IPS DF 4.7 (cell line): Measurements from ENCODE around the gene DNAJA4.
A peak's percentile ranks its signal among the peaks of the same experiment; 100 is the strongest.

Source experiments
- DNase-seq: peaks from one replicate; pipeline ENCODE4 v3.0.0-alpha.2; 2013; ENCODE audit warnings: low spot score; ENCODE audit errors: extremely low read depth

The DNAJA4 gene

DNA sequence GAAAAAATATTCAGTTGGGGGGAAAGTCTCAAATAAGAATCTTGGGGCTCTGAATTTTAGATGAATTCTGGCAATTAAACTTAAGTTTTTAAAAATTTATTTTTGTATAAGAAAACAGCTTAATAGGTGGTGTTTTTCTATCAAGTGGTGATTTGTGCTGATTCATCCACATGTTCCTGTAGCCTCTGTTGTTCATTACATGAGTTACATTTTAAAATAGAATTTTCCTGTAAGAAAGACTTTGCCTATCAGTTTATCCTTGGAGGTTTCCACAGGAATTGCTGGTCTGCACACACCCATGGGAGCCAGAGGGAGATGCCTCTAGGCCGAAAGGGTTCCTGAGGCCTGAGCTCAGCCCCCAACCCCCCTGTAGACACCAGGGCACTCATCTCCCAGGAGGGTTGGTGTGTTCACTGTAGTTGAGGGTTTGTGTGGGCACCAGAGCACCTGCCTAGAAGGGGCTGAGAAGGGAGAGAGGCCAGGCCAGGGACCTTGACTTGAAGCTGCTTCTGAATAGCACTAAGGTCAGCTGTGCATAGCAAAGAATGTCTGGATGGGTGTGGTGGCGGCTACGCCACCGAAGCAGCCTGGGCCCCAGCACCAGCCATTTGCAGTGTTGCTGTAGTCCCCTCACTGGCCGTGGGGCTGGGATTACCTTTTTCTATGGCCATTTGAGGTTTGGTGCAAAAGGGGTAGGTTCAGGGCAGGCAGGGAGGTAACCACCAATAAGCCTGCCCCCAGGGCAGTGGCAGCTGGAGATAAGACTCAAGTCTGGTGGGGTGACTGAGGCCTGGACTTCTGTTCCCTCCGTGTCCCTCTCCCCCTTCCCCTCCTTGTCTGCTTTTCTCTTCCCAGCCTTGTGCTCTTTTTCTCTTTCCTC, 11.9 kb downstream of the DNAJA4 start:
- DNase-seq, result no peak

DNA sequence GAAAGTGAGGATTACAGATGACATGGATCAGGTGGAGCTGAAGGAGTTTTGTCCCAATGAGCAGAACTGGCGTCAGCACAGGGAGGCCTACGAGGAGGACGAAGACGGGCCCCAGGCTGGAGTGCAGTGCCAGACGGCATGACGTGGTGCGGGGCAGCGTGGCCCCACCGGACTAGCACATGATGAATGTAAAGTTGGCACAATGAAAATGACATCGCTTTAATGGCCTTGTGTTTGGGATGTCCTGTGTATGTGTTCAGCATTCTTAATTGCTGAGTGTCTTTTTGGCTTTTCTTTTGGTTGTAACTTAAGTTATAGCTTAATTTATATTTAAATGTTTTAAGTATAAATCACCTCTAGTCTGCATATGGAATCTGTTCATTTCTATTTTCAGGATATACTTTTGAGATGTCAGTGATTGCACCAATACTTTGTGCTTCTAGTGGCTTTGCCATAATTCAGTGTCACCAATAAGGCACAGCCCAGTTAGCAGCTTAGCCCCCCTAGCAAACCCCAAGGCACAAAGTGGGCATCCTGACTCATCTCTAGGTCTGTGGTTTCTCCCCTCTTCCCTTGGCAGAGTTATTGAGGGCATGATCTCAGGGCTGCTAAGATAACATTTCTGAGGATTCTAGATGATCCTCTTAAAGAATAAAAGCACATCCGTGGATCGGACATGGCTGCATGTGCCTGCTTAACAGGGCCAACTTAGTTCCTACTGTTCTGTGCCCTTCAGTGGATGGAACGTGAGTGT, 16.1 kb downstream of the DNAJA4 start:
- DNase-seq, result no peak

DNA sequence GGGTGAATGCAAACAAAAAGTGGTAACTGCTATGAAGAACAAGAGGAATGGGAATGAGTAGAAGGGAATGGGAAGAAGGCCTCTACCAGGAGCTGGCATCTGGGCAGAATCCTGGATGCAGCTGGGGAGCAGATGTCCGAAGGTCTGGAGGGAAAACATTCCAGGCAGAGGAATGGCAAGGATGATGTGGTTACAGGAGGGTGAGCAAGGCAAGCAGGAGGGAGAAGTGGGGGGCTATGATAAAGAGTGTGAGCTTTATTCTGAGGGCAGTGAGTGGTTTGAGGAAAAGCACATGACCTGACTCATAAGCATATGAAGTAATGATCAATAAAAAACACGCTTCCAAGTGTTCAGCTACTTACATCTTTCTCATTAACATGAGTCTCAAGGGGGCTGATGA, 18.0 kb downstream of the DNAJA4 start:
- no peak for DNase-seq

DNA sequence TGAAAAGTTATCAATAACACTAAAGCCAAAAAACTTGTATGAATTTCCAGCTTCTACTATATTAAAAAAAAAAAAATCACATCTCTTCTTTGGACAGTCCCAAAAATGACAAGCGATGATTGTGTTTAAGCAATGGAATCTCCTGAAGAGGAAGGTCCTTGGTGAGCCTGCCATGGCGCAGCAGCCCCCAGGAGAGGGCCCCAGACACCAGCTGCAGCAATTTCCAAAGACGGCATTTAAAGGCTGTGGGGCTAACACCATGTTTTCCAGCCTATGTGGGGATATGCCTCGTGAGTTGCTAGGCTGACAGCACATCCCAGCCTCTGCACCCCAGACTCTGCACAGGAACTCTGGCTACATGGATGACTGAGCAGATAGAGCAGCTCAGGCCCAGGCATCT, 20.4 kb downstream of the DNAJA4 start:
- no peak for DNase-seq

- no peak for DNase-seq
Measured at GRCh38 chr15:78290222-78290621, 25.9 kb downstream of the DNAJA4 start.

- DNase-seq, result no peak
Measured at GRCh38 chr15:78291052-78291451, 26.7 kb downstream of the DNAJA4 start.

DNA sequence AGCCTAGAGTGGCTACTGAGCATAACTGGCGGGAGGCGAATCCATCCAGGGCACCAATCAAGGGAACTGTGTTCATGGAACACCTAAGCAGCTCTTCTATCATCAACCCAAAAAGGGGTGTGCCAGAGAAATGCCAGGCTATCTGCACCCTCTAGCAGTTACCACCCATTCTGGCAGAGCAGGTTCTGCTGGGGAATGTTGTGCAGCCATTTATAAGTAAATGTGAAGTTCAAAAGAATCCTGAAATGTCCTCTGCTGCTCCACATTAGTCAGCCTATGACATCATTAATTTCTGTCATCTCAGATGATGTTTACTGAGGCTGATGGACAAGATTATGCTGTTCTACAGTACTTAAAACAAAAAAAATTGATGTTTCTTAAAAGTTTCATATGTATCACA, 27.3 kb downstream of the DNAJA4 start:
- no peak for DNase-seq

DNA sequence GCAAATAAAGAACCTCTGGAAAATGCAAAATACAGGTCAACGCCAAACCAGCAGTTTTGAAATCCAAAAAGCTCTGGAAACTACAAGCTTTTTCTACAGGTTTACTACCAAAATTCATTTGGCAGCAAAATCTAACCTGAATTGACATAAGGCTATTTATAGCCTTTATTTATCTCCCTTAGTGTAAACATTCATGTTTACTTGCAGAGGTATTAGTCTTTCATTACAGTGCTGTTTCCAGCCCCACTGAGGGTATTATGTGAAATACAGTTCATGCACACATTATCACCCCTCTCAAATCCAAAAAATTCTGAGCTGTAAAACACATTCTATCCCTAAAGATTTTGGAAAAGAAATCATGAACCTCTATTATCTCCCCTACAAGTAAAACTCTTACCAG, 27.9 kb downstream of the DNAJA4 start:
- DNase-seq, result no peak

- DNase-seq, result peak; percentile 60
Measured at GRCh38 chr15:78299101-78299930, 35.0 kb downstream of the DNAJA4 start, which contains the start of gene SKIC8. Gene SKIC8, minus strand, starts transcription at chr15:78299609. Its CDS starts 3,923 bp downstream, at chr15:78295686.

- DNase-seq, result no peak
Measured at GRCh38 chr15:78301326-78301725, 37.0 kb downstream of the DNAJA4 start.

- no peak for DNase-seq
Measured at GRCh38 chr15:78301828-78302227, 37.5 kb downstream of the DNAJA4 start.

GRCh38 chr15:78302579-78303312, 38.4 kb downstream of the DNAJA4 start:
- no peak for DNase-seq

DNA sequence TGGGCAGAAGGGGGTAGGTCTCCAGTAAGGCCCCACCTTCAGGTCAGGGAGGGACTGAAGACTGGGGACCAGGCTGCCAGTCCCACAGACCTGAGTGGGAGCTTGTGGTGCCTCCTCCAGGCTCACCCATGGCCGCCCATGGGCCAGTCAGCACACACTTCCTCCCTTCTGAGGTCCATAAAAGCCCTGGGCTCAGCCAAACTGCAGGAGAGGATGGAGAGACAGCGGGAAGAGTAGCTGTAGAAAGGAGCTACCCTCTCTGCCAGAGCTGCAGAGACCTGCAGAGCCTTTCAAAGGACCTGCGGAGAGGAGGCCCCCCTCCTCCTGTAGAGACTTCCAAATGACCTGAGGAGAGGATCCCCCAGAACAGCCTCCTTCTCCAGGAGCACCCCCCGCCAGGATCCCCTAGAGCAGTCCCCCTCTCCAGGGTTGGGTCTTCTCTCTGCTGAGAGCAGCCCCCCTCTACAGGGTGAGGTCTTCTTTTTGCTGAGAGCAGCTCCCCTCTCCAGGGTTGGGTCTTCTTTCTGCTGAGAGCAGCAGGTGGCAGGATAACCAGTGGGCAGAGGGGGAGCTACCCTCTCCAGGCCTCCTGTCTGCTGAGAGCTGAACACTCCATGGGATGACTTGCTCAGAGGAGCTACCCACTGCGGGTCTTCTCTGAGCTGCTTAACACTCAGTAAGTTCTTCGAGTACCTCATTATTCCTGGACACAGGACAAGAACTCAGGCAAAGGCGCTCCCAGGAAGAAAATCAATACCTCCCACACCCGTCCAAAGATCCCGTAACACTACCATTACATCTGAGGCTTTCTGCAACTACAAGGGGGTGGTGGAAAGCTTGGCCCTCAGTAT, 40.1 kb downstream of the DNAJA4 start:
- no peak for DNase-seq

GRCh38 chr15:78306176-78306774, 41.9 kb downstream of the DNAJA4 start:
- no peak for DNase-seq

- no peak for DNase-seq
Measured at GRCh38 chr15:78307976-78308375, 43.6 kb downstream of the DNAJA4 start.

DNA sequence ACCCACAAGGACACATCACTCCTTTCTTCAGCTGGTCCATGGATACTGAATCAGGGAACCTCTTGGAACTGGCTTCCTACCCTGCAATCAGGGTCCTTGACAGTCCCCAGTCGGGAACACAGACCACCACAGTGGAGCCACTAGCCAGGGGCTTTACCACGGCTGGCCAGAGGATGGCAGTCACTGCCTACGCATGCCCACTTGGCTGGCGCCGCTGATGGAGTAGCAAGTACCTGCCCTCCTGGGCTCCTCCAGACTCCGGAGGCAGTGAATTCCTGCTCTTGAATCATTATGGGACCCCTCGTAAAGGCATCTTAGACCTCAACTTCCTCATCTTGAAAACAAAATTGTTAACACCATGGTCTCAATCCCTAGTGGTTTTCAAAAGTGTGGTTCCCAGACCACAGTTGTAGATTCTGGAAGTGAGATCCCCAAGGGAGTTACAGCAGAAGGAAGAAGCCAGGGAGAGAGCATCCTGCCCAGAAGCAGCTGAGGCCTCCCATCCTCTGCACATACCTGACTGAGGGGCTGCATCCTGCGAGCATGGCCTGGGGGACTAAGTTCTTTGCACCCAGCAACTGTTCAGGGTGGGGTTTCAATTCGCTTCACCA, 44.2 kb downstream of the DNAJA4 start:
- DNase-seq, result peak; percentile 56

DNA sequence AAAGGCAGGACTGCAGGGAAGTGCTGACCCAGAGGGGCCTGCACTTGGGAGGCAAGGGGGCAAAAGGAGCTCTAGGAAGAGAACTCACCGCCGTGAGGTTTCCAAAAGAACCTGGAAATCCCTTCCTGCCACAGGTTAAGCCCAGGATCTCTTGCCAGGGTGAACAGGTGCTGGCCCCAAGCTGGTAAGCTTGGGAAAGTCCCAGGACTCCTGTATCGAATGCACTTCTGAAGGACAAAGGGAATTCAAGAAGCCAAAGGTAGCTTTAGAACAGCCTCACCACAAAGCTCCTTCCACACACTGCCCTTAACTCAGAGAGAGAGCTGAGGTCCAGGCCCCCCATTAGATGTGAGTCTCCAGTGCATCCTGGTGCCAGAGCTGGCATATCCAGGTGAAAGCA, 46.9 kb downstream of the DNAJA4 start:
- DNase-seq, result no peak

DNA sequence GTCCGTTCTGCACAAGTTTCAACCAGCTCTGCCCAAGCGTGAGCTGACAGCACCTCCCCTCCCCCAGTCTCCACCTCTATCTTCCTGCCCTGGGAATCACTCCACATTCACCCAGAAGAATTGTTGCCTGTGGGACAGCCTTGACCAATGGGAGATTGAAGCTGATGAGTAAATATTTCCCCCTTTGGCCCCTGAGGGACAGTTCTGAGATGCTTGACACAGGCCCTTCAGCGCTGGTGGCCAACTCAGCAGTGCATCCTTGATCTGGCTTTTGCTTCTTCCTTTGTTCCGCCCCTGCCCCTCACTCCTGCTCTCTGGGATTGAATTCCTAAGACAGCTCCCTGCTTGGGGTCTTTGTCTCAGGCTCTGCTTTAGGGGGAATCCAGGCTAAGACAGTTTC, 48.2 kb downstream of the DNAJA4 start:
- no peak for DNase-seq

- DNase-seq, result no peak
Measured at GRCh38 chr15:78312957-78313356, 48.6 kb downstream of the DNAJA4 start.
